HPDE6-E6E7 (cell line): ENCODE data around the gene TEAD1.

Experiments
- DNase-seq: peaks from one replicate; pipeline ENCODE4 v3.0.0; 2011; ENCODE audit warnings: missing footprints; ENCODE audit errors: extremely low spot score

TEAD1 gene

DNA sequence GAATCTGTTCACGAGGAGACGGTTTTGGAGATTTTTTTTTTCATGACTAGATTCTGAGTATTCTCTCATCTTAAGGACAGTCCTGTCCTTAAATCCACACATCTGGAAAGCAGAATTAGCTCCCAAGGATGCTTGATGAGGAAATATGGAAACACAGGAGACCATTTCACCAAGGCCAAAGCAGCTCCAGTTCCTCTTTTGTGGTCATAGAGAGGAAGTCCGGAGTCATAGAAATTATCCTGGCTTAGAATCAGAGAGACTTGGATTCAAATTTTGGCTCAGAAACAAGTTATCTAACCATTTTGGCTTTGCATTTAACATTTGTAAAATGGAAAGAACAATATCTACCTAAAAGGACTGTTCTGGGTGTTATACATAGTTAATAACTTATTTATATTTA, 7.3 kb upstream of the TEAD1 start:
- no peak for DNase-seq

DNA sequence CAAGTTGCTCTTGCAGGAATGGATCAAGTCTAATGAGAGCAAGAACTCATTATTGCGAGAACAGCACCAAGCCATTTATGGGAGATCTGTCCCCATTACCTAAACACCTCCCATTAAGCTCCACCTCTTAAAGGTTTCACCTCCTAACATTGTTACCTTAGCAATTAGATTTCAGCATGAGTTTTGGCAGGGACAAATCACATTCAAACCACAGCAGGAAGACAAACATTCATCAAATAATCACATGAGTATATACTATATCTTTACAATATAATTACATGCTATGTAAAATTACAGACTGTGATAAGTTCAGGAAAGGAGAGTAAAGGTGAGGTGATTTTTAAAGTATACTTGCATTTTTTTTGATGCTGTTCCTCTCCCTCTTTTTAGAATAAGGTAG, 6.6 kb upstream of the TEAD1 start:
- DNase-seq, result no peak

DNA sequence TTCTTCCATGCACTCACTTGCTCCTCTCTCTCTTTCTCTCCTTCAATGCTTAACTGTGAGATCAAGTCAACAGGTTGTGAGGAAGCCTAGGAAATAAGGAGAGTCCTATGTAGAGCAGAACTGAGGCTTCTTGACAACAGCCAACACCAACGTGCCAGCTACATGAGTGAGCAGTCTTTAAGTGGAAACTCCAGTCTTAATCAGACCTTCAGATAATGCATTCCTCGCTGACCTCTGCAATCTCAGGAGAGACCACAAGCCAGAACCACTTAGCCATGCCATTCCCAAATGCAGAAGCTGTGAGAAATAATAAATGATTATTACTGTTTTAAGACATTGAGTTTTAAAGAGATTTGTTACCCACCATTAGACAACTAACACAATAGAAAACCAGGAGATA, 6.1 kb upstream of the TEAD1 start:
- no peak for DNase-seq

DNA sequence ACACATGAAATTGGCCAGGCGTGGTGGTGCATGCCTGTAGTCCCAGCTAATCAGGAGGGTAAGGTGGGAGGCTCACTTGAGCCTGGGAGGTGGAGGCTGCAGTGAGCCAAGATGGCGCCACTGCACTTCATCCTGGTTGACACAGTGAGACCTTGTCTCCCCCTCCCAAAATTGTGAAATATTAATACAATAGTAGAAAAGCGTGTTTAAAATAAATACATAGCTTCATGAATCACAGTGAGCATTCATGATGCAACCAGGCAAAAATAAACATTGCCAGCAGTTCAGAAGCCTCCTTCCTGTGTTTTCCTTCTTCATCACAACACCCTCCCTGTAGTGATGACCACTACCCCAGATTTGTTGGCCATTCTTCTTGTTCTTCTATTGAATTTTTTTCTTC, 4.3 kb upstream of the TEAD1 start:
- DNase-seq, result no peak

DNA sequence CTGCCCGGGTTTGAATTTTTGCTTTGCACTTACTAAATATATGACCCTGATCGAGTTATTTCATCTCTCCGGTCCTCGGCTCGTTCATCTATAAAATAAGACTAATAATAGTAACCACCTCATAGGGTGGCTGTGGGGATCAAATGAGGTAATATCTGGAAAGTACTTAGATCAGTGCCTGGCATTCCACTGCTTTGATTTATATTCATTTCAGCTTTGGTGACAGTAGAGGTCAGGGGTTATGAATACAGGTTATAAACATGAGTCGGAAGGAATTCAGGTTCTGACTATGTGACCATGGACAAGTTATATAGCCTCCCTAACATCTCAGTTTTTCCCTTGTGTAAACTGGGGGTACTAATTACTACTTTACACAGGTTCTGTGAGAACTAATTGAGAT, 2.9 kb upstream of the TEAD1 start:
- no peak for DNase-seq

DNA sequence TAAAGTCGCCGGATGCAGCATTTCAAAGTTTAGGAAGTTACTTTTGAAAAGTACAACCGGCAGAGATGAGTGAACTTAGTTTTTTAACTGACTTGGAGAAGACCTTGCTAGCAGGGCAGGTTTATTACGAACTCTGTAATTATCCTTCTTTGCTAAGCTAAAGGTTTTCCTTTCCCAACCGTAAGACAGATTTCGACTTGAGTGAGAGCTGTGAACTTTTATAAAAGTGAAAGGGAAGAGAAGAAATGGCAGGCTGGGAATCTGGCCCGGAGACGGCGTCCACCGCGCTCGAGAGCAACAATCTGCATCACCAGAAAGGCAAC, 659 bp upstream of the TEAD1 start:
- no peak for DNase-seq

DNA sequence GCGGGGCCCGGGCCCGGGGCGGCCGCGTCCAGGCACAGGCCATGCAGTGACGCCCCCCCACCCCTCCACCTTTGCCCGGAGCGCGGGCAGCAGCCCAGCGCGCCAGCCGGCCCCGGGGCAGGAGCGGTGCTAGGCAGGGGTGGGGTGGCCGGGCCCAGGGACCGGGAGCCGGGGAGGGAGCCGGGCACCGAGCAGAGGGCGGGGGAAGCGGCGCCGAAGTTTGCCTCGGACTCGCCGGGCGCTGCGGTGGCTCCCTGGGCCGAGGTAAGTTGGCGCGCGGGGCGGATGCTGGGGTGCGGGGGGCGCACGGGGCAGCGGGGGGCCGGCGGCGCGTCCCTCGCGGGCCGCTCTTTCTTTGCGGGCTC, 332 bp downstream of the TEAD1 start:
- no peak for DNase-seq

GRCh38 chr11:12674936-12675696, 895 bp downstream of the TEAD1 start:
- no peak for DNase-seq

DNA sequence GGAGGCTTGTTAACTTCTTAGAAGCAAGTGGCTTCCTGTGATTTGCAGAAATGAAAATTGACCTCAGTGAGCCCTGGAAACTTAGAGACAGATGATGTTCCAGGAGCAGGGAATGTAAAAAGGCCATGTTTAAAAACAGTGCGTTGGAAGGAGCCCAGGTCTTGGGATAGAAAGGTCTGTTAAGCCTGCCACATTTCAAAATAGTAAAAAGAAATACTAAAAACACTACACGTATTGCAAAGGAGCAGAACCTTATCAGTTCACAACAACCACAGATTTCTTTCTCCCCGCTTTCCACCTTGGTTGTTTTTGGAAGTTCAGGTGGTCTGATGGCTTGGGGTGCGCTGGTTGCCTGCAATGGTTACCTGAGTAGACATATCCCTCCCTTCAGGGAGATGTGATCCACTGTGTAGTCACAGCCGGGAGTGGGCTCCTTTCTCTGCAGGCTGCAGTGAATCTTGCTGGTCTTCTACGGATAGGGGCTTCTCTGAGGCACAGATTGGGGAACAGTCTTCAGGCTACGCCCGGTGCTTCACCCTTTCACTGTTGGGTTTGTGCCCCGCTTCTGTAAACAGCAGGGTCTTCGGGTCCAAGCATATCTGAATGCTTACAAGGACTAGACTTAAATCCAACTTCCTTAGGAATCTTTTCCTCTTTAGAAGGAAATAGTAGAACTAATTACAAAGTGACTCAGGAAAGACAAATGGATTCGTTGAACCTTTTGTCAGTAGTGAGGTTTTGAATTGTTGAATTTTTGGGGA, 1.9 kb downstream of the TEAD1 start:
- DNase-seq, result no peak

GRCh38 chr11:12677131-12677530, 2.9 kb downstream of the TEAD1 start:
- DNase-seq, result no peak

GRCh38 chr11:12678092-12678491, 3.9 kb downstream of the TEAD1 start:
- DNase-seq, result no peak

DNA sequence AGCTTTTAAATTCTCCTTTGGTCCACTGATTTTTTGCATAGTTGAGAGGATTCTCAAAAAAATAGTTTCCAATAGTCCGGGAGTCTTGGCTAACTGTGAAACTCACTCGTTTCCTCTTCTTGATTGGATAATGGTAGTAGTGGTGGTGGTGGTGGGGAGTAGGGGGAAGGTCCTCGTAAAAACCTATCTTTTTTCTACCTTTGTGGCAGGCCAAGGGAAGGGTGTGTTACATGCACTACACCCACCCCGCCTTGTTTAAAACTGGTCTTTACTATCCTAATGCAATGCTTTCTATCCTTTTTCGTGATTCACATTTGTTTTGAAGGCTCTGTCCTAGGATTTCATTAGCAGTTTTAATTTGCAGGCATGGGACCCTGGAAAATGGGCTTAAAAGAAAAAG, 4.8 kb downstream of the TEAD1 start:
- no peak for DNase-seq

DNA sequence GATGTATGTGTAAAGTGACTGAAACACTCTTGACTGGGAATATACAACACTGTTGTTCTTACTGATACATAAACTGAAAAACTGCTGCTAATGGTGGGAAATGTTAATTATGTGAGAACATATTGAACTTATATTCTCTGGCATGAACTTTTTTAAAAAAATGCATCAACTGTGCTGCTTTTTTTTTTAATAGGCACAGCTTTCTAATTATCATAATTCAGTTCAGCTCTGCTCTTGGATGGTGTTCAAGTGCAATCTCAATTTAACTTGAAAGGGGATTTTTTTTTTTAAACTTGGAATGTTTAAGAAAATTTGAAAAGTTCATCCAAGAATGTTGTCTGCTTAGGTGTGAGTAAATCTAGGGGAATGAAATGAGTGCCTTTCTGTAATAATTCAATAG, 5.2 kb downstream of the TEAD1 start:
- DNase-seq, result no peak

- no peak for DNase-seq
Observed at GRCh38 chr11:12680246-12680939, 6.2 kb downstream of the TEAD1 start.

DNA sequence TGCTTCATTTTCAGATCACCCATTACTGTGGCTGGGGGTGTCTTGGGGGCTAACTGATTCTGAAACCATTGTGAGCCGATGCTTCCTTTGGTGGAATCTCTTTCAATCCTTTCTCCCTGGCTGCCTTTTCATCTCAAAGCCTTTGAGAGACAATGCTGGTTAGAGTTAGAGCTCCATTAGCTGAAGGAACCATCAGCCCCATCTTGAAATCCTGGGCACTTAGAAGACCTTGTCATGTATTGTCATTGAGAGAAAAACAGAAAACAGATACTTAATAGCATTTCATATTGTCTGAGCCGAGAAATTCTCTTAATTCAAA, 6.7 kb downstream of the TEAD1 start:
- DNase-seq, result no peak

DNA sequence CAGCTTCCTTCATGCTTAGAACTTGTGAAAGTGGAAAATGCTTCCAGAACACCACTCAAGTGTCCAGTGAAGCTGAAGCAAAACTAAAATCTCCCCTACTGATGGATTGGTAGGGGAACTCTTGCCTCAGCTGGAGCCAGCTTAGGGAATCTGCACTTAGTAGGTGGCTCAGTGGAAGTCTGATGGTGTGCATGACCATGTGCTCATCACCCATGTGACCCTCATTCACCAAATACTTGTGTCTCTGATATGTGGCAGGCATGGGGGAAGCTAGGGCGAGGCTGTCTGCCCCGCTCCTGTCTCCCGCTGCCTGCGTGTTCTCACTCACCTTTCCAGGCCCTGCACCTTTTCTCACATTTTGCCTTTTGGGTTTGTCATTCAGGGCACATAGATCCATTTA, 7.2 kb downstream of the TEAD1 start:
- no peak for DNase-seq

- DNase-seq, result no peak
Observed at GRCh38 chr11:12682288-12682687, 8.1 kb downstream of the TEAD1 start.

GRCh38 chr11:12682737-12683500, 8.7 kb downstream of the TEAD1 start:
- DNase-seq, result no peak

DNA sequence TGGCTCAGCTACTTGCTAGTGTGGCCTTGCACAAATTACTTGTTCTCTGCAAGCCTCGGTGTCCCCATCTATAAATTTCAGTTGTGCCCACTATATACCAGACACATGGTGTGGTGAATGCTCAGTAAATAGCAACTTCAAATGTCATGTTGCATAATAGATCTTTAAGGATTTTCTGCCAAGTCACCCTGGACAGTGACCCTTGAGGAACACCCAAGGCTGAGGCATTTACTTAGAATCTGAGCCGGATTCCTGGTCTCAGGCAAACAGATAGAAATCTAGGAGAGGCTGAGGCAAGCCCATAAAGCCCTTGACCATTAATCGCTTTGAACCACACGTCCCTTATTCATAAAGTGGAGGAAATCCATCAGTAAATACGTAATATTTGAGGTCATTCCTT, 9.7 kb downstream of the TEAD1 start:
- DNase-seq, result no peak

DNA sequence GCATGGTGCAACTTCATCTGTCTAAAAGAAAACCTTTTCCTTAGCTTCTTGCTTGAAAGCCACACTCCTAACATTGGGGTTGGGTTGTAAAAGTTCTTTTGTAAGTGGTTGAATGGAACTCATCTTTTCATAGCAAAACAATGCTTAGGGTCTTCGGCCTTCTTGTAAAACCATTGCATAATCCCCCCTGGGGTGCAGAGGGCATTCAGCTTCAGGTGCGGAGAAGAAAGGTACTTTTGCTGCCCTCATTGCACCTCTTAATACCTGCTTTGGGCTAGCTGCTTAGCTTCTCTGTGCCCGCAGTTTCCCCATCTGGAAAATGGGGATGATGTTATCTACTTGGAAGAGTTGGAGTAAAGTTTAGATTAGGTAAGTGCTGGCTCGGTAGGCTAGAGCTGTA, 10.1 kb downstream of the TEAD1 start:
- no peak for DNase-seq

DNA sequence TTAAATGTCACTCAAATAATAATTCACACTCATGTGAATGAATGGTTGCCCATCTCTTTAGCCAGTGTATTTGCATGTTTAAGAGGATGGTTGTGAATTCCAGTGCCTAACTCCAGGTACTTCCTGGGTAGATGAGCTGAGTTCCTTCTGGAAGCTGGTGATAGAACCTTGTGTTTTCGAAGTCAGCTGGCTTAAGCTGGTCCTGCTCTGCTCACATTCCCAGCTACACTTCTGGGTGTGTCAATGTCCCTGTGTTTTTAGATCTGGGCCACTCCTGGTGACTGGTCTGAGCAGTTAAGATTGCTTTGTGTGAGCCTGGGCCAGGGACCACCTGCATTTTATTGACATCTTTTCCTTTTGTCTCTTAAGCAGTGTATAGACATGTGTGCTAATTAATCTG, 10.6 kb downstream of the TEAD1 start:
- DNase-seq, result no peak

DNA sequence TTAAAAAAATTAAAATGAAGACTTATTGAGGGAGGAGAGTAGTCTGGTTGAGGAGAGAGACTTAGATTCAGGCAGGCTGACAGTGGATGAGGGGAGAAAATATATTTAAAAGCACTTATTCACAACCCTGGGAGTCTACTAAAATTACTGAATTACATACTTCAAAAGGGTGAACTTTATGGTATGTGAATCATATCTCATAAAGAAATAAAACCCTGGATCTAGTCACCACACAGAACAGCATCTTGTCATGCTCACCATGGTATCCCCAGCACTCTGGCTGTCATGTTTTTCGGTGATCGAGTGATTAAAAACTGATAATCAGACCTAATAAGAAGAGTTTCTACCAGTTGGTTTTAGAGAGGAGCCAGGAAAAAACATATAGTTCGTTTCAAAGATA, 11.0 kb downstream of the TEAD1 start:
- DNase-seq, result no peak
